Measurements from ENCODE around the gene MEAK7. TPM values are rescaled to one million over a fixed set of nuclear protein-coding genes. Genes with fewer than 3 reads are reported as not detected.

The MEAK7 gene
- total and polyA plus RNA-seq, 4 experiments from 2014 or later: 3.3 to 16.8 (median 11.1) TPM

- H3K4me1 Mint-ChIP-seq: peaks cover 11 to 18% (median 14%) of the 10 kb centered on the region in 4 donors
- CTCF ChIA-PET (ENCODE audit: partially characterized antibody): interaction anchor here (0.7 to 1.4 kb wide), 3 partner anchors 9 to 215 kb away, joined by 3 to 6 read pairs (median 4); no protein-coding TSS in a partner anchor
- intact Hi-C loops (cut with micrococcal nuclease): no loop called here
- POLR2A ChIA-PET (ENCODE audit: partially characterized antibody): interaction anchor here (0.7 to 1.6 kb wide), 5 partner anchors 9 to 77 kb away, joined by 3 to 6 read pairs (median 4); no protein-coding TSS in a partner anchor
- Histone ChIP-seq H3K36me3 (ENCODE audit: insufficient read depth, low read length) (no peaks in the 10 kb centered on the region), H3K4me1 (ENCODE audit: insufficient read depth, low read length) (peaks cover 14% of the 10 kb centered on the region), H3K27ac (ENCODE audit: low read depth, low read length) (no peak overlapping the region), H3K27me3 (ENCODE audit: insufficient read depth, low read length) (no peaks in the 10 kb centered on the region), H3K9me3 (ENCODE audit: control insufficient read depth in 1 of 2, low read length in 2 of 2) (no peaks in the 10 kb centered on the region), H3K4me3 (ENCODE audit: low read length in 2 of 2) (no peak overlapping the region)
- H3K9me3 Mint-ChIP-seq: no peaks in the 10 kb centered on the region
- no peak overlapping the region for H3K27ac Mint-ChIP-seq
- H3K27me3 Mint-ChIP-seq: no peaks in the 10 kb centered on the region
- DNase-seq: no peak
- H3K36me3 Mint-ChIP-seq: peaks cover 0 to 3% of the 10 kb centered on the region in 2 donors
- no peak overlapping the region for H3K4me3 Mint-ChIP-seq
Measured at GRCh38 chr16:84540194-84540593, 35.7 kb upstream of the MEAK7 start.

GRCh38 chr16:84538222-84538840 lies 33.9 kb upstream of the MEAK7 start:
- DNase-seq: no peak
- ChIA-PET POLR2A (ENCODE audit: partially characterized antibody) (interaction anchor here (0.9 to 1.8 kb wide), 2 partner anchors 8 to 11 kb away, joined by 4 to 7 read pairs; no protein-coding TSS in a partner anchor), CTCF (ENCODE audit: partially characterized antibody) (interaction anchor here (1.1 kb wide), 1 partner anchor 33 kb away, joined by 3 read pairs; no protein-coding TSS in a partner anchor)
- Mint-ChIP-seq H3K4me3 (no peak overlapping the region), H3K9me3 (no peaks in the 10 kb centered on the region), H3K27me3 (no peaks in the 10 kb centered on the region), H3K27ac (no peak overlapping the region), H3K36me3 (no peaks in the 10 kb centered on the region), H3K4me1 (peaks cover 0 to 9% (median 3%) of the 10 kb centered on the region in 4 donors)
- Histone ChIP-seq H3K36me3 (ENCODE audit: insufficient read depth, low read length) (no peaks in the 10 kb centered on the region), H3K4me3 (ENCODE audit: low read length in 2 of 2) (no peak overlapping the region), H3K4me1 (ENCODE audit: insufficient read depth, low read length) (no peaks in the 10 kb centered on the region), H3K9me3 (ENCODE audit: control insufficient read depth in 1 of 2, low read length in 2 of 2) (no peaks in the 10 kb centered on the region), H3K27me3 (ENCODE audit: insufficient read depth, low read length) (no peaks in the 10 kb centered on the region), H3K27ac (ENCODE audit: low read depth, low read length) (no peak overlapping the region)
- intact Hi-C loops (cut with micrococcal nuclease): no loop called here

- H3K4me1 Mint-ChIP-seq: peaks cover 5 to 9% (median 6%) of the 10 kb centered on the region in 4 donors
- H3K27me3 Mint-ChIP-seq: no peaks in the 10 kb centered on the region
- POLR2A ChIA-PET (ENCODE audit: partially characterized antibody): interaction anchor here (0.9 to 1.8 kb wide), 2 partner anchors 8 to 11 kb away, joined by 4 to 7 read pairs; no protein-coding TSS in a partner anchor
- H3K9me3 ChIP-seq (ENCODE audit: control insufficient read depth in 1 of 2, low read length in 2 of 2): no peaks in the 10 kb centered on the region
- intact Hi-C loops (cut with micrococcal nuclease): no loop called here
- H3K4me1 ChIP-seq (ENCODE audit: insufficient read depth, low read length): peaks cover 6% of the 10 kb centered on the region
- CTCF ChIA-PET (ENCODE audit: partially characterized antibody): interaction anchor here (1.1 to 1.2 kb wide), 2 partner anchors 27 to 32 kb away, joined by 3 to 4 read pairs; no protein-coding TSS in a partner anchor
- H3K36me3 ChIP-seq (ENCODE audit: insufficient read depth, low read length): no peaks in the 10 kb centered on the region
- H3K36me3 Mint-ChIP-seq: no peaks in the 10 kb centered on the region
- H3K9me3 Mint-ChIP-seq: no peaks in the 10 kb centered on the region
- no peak for DNase-seq
- H3K27ac Mint-ChIP-seq: no peak overlapping the region
- no peak overlapping the region for H3K27ac ChIP-seq (ENCODE audit: low read depth, low read length)
- H3K27me3 ChIP-seq (ENCODE audit: insufficient read depth, low read length): no peaks in the 10 kb centered on the region
- no peak overlapping the region for H3K4me3 ChIP-seq (ENCODE audit: low read length in 2 of 2)
- no peak overlapping the region for H3K4me3 Mint-ChIP-seq
Measured at GRCh38 chr16:84537491-84538151, 33.2 kb upstream of the MEAK7 start.

- H3K9me3 Mint-ChIP-seq: no peaks in the 10 kb centered on the region
- POLR2A ChIA-PET (ENCODE audit: partially characterized antibody): no interaction called here
Measured at GRCh38 chr16:84535851-84536250, 31.4 kb upstream of the MEAK7 start.

GRCh38 chr16:84535408-84535807 lies 30.9 kb upstream of the MEAK7 start:
- Mint-ChIP-seq H3K4me1 (peaks cover 4 to 15% (median 10%) of the 10 kb centered on the region in 4 donors), H3K27ac (peak overlapping the region in 2 of 7 donors; percentile 0 to 4), H3K4me3 (no peak overlapping the region), H3K36me3 (peaks cover 2 to 6% of the 10 kb centered on the region in 2 donors), H3K9me3 (peaks cover 0 to 2% (median 0%) of the 10 kb centered on the region in 8 donors), H3K27me3 (no peaks in the 10 kb centered on the region)
- H3K27ac ChIP-seq (ENCODE audit: low read depth, low read length): no peak overlapping the region
- no peaks in the 10 kb centered on the region for H3K27me3 ChIP-seq (ENCODE audit: insufficient read depth, low read length)
- intact Hi-C loops (cut with micrococcal nuclease): no loop called here
- H3K4me1 ChIP-seq (ENCODE audit: insufficient read depth, low read length): peaks cover 8% of the 10 kb centered on the region
- H3K36me3 ChIP-seq (ENCODE audit: insufficient read depth, low read length): no peaks in the 10 kb centered on the region
- ChIA-PET CTCF (ENCODE audit: partially characterized antibody) (no interaction called here), POLR2A (ENCODE audit: partially characterized antibody) (no interaction called here)
- no peak overlapping the region for H3K4me3 ChIP-seq (ENCODE audit: low read length in 2 of 2)
- DNase-seq: no peak
- no peaks in the 10 kb centered on the region for H3K9me3 ChIP-seq (ENCODE audit: control insufficient read depth in 1 of 2, low read length in 2 of 2)

More at GRCh38 chr16:84535851-84536250, 31.4 kb upstream of the MEAK7 start:
- Mint-ChIP-seq H3K27me3 (no peaks in the 10 kb centered on the region), H3K27ac (no peak overlapping the region), H3K4me3 (no peak overlapping the region), H3K36me3 (peaks cover 0 to 4% of the 10 kb centered on the region in 2 donors), H3K4me1 (peaks cover 4 to 15% (median 10%) of the 10 kb centered on the region in 4 donors)
- Histone ChIP-seq H3K4me3 (ENCODE audit: low read length in 2 of 2) (no peak overlapping the region), H3K9me3 (ENCODE audit: control insufficient read depth in 1 of 2, low read length in 2 of 2) (no peaks in the 10 kb centered on the region), H3K36me3 (ENCODE audit: insufficient read depth, low read length) (no peaks in the 10 kb centered on the region), H3K27ac (ENCODE audit: low read depth, low read length) (no peak overlapping the region), H3K27me3 (ENCODE audit: insufficient read depth, low read length) (no peaks in the 10 kb centered on the region), H3K4me1 (ENCODE audit: insufficient read depth, low read length) (peaks cover 8% of the 10 kb centered on the region)
- intact Hi-C loops (cut with micrococcal nuclease): no loop called here
- DNase-seq: no peak
- CTCF ChIA-PET (ENCODE audit: partially characterized antibody): no interaction called here

- Histone ChIP-seq H3K27me3 (ENCODE audit: insufficient read depth, low read length) (no peaks in the 10 kb centered on the region), H3K4me1 (ENCODE audit: insufficient read depth, low read length) (peaks cover 8% of the 10 kb centered on the region), H3K27ac (ENCODE audit: low read depth, low read length) (no peak overlapping the region), H3K36me3 (ENCODE audit: insufficient read depth, low read length) (no peaks in the 10 kb centered on the region), H3K4me3 (ENCODE audit: low read length in 2 of 2) (no peak overlapping the region), H3K9me3 (ENCODE audit: control insufficient read depth in 1 of 2, low read length in 2 of 2) (no peaks in the 10 kb centered on the region)
- Mint-ChIP-seq H3K4me3 (no peak overlapping the region), H3K27ac (no peak overlapping the region), H3K36me3 (peaks cover 3 to 10% of the 10 kb centered on the region in 2 donors), H3K27me3 (no peaks in the 10 kb centered on the region), H3K9me3 (peaks cover 0 to 5% (median under 1%) of the 10 kb centered on the region in 8 donors), H3K4me1 (peaks cover 4 to 15% (median 10%) of the 10 kb centered on the region in 4 donors)
- intact Hi-C loops (cut with micrococcal nuclease): no loop called here
- ChIA-PET POLR2A (ENCODE audit: partially characterized antibody) (interaction anchor here (0.9 kb wide), 1 partner anchor 14 kb away, joined by 3 read pairs; no protein-coding TSS in a partner anchor), CTCF (ENCODE audit: partially characterized antibody) (no interaction called here)
- no peak for DNase-seq
Measured at GRCh38 chr16:84534815-84535214, 30.4 kb upstream of the MEAK7 start.

GRCh38 chr16:84532855-84533486 lies 28.5 kb upstream of the MEAK7 start:
- POLR2A ChIA-PET (ENCODE audit: partially characterized antibody): interaction anchor here (1.2 to 1.4 kb wide), 4 partner anchors 13 to 61 kb away, joined by 3 to 5 read pairs (median 3); no protein-coding TSS in a partner anchor
- H3K4me3 Mint-ChIP-seq: peak overlapping the region in 1 of 8 donors; percentile 13
- CTCF ChIA-PET (ENCODE audit: partially characterized antibody): interaction anchor here (1.6 kb wide), 1 partner anchor 22 kb away, joined by 4 read pairs; no protein-coding TSS in a partner anchor

More at GRCh38 chr16:84532855-84533486, 28.5 kb upstream of the MEAK7 start:
- no peaks in the 10 kb centered on the region for H3K36me3 ChIP-seq (ENCODE audit: insufficient read depth, low read length)
- H3K4me1 Mint-ChIP-seq: peaks cover 4 to 15% (median 8%) of the 10 kb centered on the region in 4 donors
- H3K27me3 ChIP-seq (ENCODE audit: insufficient read depth, low read length): no peaks in the 10 kb centered on the region
- H3K4me3 ChIP-seq (ENCODE audit: low read length in 2 of 2): no peak overlapping the region
- H3K27ac ChIP-seq (ENCODE audit: low read depth, low read length): no peak overlapping the region
- H3K27me3 Mint-ChIP-seq: no peaks in the 10 kb centered on the region
- peaks cover 8% of the 10 kb centered on the region for H3K4me1 ChIP-seq (ENCODE audit: insufficient read depth, low read length)
- no peak for DNase-seq
- intact Hi-C loops (cut with micrococcal nuclease): no loop called here
- H3K36me3 Mint-ChIP-seq: peaks cover 3 to 14% of the 10 kb centered on the region in 2 donors
- H3K27ac Mint-ChIP-seq: peak overlapping the region in 3 of 7 donors; percentile 25 to 77 (median 47)
- H3K9me3 ChIP-seq (ENCODE audit: control insufficient read depth in 1 of 2, low read length in 2 of 2): no peaks in the 10 kb centered on the region
- peaks cover 0 to 11% (median 5%) of the 10 kb centered on the region in 8 donors for H3K9me3 Mint-ChIP-seq
